ENCODE measurements around the gene HORMAD2.
"Not testable (repeated sequence)": the region's sequence is repeated elsewhere in the genome, so short reads cannot be mapped to it uniquely, and the experiment has no call there.

The HORMAD2 gene

DNA sequence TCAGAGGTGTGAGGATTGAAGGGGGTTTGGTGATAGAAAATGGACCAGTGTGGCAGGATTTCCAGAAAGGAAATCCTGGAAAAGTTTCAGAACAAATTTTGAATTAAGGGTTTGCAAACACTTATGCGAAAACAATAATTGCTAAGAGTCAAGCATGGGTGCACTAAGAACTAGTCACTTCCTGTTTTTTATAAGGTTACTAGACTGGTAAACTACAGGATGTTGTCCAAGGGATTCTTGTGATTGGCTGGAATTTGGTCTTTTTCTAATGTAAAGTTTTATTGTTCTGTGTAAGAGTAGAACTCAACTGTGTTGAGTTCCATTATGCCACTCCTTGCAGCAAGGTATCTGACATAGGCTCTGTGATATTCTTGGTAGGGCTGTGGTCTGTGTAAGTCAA is 112.2 kb downstream of the HORMAD2 start:
- DNase-seq (ENCODE audit: low spot score) = no peak

DNA sequence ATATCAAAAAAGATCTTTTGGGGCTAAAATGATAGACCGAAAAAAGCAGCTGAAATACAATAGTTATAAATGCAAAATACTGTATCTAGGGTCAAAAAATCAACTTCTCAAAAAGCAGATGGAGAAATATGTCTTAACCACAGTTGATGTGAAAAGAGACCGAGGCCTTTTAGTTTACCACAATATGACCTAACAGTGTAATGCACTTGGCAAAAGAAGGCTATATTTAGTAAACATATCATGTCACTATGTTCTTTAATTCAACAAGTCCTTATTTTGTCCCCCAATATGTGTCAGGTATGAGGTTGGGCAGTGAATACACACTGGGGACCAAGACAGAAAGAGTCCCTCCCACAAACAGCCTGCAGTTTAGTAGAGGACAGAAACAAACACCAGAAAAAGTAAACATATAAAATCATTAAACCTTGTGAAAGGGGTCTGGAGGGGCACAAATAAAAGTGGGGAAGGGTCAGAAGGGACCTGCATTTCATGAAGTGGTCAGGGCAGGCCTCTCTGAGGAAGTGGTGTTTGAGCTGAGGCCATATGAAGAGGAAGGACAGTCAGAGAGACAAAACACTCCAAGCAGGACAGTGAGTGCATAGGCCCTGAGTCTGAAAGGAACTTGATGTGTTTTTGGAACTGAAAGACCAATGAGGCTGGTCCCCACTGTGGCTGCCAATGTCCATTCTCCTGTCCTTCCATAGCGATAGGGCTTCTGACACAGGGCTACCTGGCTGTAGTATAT is 112.9 kb downstream of the HORMAD2 start:
- DNase-seq (ENCODE audit: low spot score) = no peak

DNA sequence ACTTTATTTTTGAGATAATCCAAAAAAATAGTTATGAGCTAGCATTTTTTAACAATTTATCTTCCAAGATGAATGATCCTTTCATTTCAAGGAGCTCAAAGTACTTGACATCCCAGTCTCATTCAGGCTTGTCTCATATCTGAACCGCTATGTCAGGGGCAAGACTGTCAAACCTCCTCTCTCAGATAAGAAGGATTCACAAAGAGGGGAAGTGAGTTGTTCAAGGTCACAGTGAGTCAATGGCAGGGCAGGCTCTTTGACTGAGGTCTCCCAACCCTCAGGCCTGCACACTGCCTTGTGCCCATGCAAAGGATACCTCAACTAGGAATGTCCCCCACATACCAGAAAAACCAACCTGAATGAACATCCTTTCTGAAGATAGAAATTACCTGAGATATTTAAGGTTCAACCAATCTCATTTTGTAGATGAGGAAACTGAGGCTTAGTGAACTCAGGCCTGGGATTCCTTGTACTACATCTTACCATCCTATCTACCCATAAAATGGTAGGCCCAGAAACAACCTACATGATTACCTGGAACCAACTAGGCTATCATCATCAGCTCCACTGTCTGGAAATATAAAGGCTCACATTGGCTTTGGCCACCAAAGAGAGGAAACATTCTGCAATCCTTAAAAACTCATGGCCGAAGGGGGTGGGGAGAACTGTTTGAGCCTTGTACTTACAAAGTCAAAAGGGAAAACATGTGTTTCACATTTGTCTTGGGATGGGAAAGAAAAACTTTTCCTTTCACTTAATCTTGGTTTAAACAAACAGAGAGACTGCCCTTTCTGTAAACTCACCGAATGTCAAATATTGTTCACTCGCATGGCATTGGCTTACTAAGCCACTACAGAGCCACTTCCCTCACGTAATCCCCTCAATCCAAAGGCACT is 115.2 kb downstream of the HORMAD2 start:
- no peak for DNase-seq (ENCODE audit: low spot score)

DNA sequence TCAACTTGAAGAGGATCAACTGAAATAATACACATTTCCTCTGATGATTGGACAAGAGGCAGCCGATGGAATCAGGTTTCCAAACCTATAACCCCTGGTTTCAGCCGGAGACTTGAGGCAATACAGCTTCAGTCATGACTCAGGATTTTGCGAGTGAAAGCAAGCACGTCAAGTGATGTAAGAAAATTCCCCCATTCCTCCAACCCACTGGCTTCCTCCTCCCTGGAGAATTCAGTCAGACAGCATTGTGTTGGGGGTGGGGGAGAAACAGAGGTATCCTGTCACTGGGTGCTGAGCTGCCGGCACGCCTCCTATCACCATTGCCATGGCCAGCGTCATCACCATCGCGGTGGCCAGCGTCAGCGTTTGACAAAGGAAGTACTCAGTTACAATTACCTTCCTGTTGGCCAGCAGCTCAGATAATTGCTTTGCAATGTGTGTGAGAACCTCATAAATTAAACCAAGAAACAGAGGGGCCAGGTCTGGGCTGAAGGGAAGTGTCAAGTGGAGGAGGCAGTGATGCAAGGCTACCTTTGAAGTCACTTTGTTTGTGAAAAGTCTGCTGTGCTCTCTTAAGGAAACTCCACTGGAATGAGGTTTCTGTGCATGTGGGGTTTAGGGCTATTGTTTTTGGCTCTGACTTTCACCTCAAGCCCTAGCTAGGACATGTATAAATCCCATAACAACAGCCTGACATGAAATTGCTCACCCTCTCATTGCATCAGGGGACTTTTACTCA is 116.0 kb downstream of the HORMAD2 start:
- no peak for DNase-seq (ENCODE audit: low spot score)

DNA sequence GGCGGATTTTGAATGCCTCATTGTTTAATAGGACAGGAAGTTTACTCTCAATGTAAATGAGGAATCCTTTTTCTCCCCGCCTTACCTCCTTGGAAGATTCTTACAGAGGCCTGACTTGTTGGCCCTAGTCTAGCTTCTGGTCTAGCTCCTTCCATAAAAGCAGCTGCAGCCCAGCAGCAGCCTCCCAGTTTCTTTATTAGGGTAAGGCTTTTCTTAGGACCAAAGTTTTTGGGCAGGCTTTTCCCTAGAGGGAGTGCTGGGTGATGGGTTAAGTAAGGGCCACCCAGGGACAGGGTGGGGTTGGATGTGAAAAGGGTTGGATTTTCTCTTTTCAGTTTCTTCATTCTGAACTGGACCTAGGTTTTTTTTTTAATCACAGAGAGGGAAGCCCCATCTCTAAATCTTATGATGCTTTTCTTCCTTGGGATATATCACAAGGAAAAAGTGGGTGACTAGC is 116.6 kb downstream of the HORMAD2 start:
- no peak for DNase-seq (ENCODE audit: low spot score)

DNA sequence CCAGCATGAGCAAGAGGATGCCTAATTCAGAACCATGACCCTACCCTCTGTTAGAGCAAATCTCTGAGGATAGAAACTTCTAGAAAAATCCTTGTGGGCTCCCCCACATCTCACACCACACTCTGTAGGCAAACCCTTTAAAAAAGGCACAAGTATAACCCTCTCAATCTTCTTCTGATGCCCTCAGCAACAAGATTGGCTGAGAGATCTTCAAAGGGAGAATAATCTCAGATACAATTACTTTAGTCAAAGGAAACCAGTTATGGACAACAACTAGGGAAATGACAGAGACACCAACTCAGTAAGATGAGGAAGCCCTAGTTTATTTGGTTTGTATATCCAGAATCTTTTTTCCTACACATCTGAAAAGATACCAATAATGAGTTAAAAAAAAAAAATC is 117.1 kb downstream of the HORMAD2 start:
- no peak for DNase-seq (ENCODE audit: low spot score)

DNA sequence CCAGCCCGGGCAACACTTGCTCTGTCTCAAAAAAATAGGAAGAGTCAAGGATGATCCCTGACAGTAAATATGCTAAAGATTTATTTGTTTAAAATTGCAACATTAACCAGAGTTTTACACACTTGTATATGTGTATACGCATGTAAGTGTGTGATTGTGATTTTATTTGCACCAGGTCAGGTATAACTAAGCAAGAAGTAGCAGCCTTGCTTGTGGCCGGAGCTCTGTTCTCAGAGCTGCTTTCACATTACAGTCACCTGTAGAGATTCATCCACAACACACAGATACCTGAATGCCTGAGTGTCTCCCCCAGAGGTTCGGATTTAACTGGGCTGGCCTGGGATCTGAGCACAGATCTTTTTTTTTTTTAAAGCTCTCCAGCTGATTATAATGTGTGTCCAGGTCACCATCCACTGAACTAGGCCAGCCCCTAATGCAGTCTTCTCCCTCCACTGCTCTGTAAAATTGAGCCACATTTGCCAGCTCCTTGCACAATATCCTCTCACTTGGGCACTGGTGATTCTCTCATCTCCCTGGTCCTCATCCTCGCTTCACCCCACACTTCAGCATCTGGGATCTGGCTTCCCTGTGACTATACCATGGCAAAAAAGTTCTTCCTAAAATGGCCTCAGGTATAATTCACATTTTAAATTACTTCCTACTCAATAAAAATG is 118.0 kb downstream of the HORMAD2 start:
- no peak for DNase-seq (ENCODE audit: low spot score)

DNA sequence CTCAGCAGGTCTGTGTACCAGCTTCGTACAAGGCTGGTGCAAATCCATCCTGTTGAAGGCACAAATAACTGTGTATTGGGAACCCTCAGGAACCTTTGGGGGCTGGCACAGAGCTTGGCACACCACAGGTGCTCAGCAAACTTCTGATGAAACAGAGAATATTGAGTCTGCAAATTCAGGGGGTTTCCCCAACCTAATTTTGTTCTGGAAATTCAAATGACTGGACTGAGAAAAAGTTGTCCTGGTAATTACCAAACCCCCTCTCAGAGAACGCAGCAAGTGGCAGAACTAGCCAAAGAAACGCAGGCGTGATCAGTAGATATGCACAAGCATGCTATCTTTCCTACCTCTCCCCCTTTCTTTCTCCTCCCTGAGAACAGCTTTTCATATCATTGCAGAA is 118.7 kb downstream of the HORMAD2 start:
- no peak for DNase-seq (ENCODE audit: low spot score)

DNA sequence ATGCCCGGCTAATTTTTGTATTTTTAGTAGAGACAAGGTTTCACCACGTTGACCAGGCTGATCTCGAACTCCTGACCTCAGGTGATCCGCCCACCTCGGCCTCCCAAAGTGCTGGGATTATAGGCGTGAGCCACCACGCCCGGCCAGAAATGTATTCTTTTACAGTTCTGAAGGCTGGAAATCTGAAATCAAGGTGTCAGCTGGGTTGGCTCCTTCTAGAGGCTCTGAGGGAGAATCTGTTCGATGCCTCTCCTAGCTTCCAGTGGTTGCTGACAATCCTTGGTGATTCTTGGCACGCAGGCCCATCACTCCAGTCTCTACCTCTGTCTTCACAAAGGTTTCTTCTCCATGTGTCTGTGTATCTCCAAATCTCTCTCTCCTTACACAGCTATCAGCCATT is 120.6 kb downstream of the HORMAD2 start:
- DNase-seq (ENCODE audit: low spot score) = not testable (repeated sequence)

DNA sequence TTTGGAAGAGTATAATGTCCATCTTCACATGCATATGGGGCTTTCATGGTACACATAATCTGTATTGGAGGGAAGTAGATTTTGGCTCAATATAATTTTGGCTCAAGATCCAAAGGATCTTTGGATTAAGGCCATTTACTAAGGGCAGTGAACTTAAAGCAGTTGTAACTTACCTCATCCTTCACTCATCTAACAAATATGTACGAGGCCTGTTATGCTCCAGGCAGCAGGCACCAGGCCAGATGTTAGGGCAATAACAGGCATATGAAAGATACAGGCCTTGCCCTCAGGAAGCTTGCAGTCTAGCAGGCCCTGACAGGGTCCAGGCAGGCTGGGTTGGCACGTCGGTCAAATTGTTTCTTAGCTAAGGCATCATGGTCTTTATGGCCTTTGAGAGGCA is 121.7 kb downstream of the HORMAD2 start:
- DNase-seq (ENCODE audit: low spot score) = no peak

DNA sequence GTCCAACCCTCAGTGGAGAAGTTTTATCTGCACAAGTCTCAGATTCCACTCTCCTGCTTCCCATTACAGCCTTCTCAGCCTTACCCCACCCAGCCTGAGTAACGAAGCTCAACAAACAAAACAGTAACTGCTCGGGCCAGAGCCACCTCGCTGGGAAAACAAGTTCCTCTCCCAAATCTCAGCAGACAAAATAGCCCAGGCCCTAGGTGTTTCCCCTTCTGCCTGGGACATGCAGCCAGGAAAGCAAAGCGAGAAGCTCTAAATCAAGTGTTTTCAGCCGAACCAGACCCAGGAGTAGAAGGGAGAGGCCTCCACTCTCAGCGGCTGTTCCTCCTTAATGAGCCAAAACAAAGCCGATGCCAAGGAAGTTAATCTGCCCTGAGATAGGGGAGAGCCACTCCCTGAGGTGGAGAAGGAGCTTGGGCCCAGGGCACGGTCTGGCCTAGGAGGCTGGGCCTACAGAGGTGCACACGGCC is 122.3 kb downstream of the HORMAD2 start:
- no peak for DNase-seq (ENCODE audit: low spot score)

DNA sequence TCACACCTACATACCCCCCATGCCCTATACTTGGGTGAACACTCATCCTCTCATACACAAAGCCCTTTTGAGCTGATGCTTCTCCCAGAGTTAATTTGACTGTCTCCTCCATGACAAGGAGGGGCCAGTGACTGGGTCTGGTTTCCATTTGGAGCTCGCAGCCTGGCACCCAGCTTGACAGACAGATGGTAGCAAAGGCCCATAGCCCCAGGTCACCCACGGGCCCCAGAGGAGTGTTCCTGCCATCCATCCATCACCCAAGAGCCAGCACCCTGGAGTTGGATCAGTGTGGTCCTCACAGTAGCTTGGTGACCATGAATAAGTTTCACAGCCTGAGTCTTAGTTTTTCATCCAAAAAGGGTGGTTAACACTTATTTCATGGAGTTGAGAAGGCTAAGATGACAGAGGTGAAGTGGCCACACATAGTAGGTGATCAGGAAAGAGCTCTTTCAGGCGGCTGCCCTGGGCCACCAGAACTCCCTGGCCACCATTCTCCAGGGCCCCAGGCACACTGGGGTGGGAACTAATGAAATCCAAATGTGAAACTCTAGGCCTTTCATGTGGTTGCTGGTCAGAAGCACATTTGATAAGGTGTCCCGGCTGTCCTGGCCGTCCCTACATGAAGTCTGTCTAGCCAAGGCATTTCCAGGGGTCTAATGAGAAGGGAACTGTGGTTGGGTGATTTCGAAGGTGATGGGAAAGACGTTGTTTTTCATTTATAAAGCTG is 123.9 kb downstream of the HORMAD2 start:
- no peak for DNase-seq (ENCODE audit: low spot score)

DNA sequence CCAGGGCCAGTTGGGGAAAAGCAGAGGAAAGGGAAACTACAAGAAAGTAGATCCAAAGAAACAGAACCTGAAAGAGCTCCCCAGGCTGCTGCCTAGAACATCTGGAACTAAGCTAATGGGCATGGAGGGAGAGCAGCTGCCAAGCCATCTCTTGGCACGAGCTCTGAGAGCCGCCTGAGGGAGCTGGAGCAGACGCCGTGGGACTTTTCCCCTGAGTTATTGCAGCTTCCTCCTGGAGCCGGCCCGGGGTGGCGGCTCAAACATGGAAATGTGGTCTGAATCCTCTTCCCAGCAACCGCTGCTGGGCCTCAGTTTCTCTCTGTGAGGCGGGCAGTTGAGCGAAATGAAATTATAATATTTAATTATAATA is 124.5 kb downstream of the HORMAD2 start:
- no peak for DNase-seq (ENCODE audit: low spot score)

DNA sequence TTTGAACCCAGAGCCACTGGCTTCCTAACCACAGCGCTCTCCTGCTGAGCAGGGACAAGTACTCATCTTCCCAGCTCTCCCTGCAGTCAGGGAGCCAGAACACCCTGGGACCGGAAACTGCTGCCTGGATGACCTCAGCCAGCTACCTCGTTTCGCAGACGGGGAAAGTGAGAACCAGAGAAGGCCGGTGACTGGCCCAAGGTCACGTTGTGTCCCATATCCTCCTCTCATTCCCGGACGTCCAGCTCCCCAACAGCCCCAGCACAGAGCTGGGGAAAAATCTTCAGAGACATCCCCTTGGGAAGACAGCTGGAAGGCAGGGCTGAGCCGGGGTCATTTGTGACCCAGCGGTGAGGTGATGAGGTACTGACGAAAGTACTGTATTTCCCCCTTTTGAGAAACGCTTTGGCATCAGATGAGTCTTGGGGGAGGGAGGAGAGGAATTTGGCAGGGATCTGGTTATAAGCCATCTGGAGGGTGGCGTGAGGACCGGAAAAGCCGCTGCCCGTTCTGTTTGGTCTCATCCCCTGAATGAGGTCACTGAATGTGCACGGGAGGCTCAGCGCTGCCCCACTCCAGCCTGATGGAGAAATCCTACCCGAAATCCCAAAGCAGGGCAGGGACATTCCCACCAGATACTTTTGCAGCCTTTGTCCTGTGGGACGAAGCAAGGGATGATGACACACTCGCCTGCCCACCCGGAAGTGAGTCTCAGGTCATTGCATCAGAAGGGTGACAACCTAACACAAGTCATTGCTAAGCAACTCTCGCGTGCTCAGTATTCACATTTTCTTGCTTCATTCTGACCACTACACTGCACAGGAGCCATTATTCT is 125.2 kb downstream of the HORMAD2 start:
- DNase-seq (ENCODE audit: low spot score) = no peak

DNA sequence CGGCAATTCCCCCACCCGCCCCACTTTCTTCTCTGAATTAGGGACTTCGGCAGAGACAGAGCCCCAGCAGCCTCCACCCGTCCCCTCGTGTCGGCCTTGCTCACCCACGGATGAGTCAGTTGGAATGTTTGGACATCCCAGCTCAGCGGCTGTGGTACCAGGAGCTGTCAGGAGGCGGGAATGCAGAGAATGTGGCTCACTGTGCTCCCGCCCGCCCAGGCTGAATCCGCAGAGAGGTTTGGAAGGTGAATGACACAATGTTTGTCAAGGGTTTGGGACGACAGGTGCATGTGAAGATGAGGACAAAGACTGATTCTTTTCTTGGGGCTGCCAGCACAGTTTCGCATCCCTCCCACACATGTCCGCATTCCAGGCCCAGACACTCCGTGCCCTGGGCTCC is 126.7 kb downstream of the HORMAD2 start:
- no peak for DNase-seq (ENCODE audit: low spot score)

DNA sequence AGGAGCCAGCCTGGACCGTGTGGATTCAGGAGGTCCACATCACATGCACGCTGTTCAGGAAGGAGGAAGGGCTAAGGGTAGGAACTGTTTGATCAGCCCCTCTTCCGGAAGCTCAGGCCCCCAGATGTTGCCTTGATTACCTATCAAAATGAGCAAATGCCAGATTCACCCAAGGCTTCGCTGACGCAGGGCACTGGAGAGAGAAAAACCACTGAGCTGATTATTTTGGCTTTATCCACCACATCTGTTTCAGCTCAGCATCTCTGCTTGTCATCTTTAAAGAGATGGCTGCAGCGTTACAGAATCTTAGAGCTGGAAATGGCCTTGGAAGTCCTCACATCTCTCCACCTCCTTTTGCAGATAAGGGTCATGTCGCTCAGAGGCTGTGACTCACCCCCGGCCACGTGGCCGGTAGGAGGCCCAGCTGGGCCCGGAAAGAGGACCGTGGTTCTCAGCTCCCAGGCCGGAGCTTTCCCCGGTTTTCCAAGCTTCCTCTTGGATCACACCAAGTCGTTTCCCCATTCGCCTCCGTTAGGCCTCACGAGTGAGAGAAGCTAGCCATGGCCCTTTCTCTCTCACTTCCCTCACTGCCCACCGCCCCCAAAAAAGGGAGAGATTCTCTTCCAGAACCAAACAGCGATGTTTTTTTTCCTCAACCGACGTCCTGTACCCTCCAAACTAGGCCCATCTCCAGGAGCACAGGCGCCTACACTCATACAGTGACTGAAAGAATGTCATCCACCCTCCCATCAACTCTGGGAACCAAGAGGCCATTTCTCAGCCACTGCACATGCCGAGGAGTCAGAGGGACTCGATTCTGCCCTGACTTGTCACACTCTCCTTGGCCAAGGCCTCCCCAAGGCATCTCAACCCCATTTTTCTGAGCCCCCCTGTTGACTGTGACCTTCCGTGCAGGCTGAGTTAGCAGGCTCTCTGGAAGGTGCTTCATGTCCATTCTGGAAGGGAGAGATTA is 128.7 kb downstream of the HORMAD2 start:
- DNase-seq (ENCODE audit: low spot score) = no peak

DNA sequence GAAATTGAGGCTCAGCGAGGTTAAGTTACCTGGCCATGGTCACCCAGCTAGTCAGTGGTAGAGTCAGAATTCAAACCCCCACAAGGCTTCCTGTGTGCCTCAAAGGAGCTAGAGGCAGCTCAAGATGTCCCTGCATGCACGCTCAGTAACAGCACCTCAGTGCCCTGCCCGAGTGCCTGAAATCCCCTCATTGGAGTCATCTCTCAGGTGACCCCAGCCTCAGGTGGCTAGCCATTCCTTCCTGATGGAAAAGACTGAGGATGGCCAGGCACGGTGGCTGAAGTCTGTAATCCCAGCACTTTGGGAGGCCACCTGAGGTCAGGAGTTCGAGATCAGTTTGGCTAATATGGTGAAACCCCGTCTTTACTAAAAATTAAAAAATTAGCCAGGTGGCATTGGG is 129.4 kb downstream of the HORMAD2 start:
- DNase-seq (ENCODE audit: low spot score) = no peak

DNA sequence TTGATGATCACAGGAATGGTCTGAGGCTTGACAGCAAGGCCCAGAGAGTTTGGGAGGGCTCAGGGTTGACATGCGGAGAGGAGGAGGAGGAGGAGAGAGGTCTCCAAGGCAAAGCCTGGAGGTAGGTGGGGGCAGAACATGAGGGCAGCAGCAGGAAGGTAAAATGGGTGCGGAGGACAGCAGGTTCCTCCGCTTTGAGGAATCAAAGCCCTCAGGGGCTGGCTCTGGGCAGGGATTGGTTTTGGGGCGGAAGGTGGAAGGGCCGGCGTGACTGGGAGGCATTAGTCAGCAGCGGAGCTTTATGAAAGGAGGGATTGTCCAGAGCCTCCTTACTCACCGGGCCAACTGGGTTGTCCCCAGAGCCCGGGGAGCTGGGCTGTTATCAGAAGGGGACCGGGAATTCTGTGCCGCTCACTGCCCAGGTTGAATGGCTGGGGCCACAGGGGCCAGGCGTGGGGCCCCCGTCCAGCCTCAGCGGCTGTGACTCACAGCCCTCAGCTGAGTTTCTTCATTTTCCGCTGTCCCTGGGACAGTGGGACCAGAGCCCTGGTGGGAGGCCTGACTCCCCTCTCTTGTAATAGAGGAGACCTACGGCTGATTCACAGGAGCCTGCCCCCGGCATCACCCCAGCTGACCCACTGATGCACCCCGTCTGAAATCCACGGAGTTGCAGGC is 130.1 kb downstream of the HORMAD2 start:
- DNase-seq (ENCODE audit: low spot score) = no peak

All from CD4-positive, alpha-beta T cell treated with Interleukin-2 at 100 ng/mL for 4 hours (primary cell).